UCSD-AML1 (cell line): Measurements from ENCODE around the gene EDN2.

Source experiments
- DNase-seq: peaks from one replicate; lab custom pipeline; 2025; ENCODE audit not compliant: unreplicated experiment; lab: John Stamatoyannopoulos, UW

Gene EDN2

GRCh38 chr1:41518471-41518870, 34.0 kb upstream of the EDN2 start:
- no peak for DNase-seq

- no peak for DNase-seq
These were observed 32.6 kb upstream of the EDN2 start for GRCh38 chr1:41517062-41517438.

- peak; percentile 67 for DNase-seq
These were observed 31.9 kb upstream of the EDN2 start for GRCh38 chr1:41516168-41517061.

GRCh38 chr1:41515778-41516167, 31.3 kb upstream of the EDN2 start:
- no peak for DNase-seq

GRCh38 chr1:41515131-41515678, 30.7 kb upstream of the EDN2 start:
- DNase-seq = no peak

- DNase-seq = no peak
These were observed 29.9 kb upstream of the EDN2 start for GRCh38 chr1:41514381-41514780.

- no peak for DNase-seq
These were observed 28.9 kb upstream of the EDN2 start for GRCh38 chr1:41513383-41513735.

GRCh38 chr1:41512701-41513382, 28.4 kb upstream of the EDN2 start:
- DNase-seq = no peak

- DNase-seq = no peak
These were observed 26.7 kb upstream of the EDN2 start for GRCh38 chr1:41511239-41511540.

GRCh38 chr1:41510531-41511238, 26.2 kb upstream of the EDN2 start:
- DNase-seq = no peak

GRCh38 chr1:41509270-41509671, 24.8 kb upstream of the EDN2 start:
- no peak for DNase-seq

GRCh38 chr1:41508290-41508689, 23.8 kb upstream of the EDN2 start:
- DNase-seq = no peak

GRCh38 chr1:41507836-41508235, 23.4 kb upstream of the EDN2 start:
- no peak for DNase-seq

- no peak for DNase-seq
These were observed 22.7 kb upstream of the EDN2 start for GRCh38 chr1:41507110-41507720.

GRCh38 chr1:41504114-41505035, 19.9 kb upstream of the EDN2 start:
- no peak for DNase-seq

- no peak for DNase-seq
These were observed 19.1 kb upstream of the EDN2 start for GRCh38 chr1:41503538-41504113.

GRCh38 chr1:41502912-41503311, 18.4 kb upstream of the EDN2 start:
- no peak for DNase-seq

- DNase-seq = no peak
These were observed 17.1 kb upstream of the EDN2 start for GRCh38 chr1:41501581-41501980.

- no peak for DNase-seq
These were observed 16.5 kb upstream of the EDN2 start for GRCh38 chr1:41500781-41501518.
